HEK293T (cell line): ENCODE data around the gene BACH2.

Source experiments
- ELF4 ChIP-seq: fragments of 450-650 bp; IDR thresholded peaks from 2 replicates; pipeline ENCODE4 v1.6.1; 2017; ENCODE audit warnings: antibody characterized with exemption
- FOXK2 ChIP-seq: fragments of 450-650 bp; IDR thresholded peaks from 2 replicates; pipeline ENCODE4 v1.6.1; 2016; ENCODE audit warnings: mild to moderate bottlenecking
- FOXM1 ChIP-seq: fragments of 450-650 bp; IDR thresholded peaks from 2 replicates; pipeline ENCODE4 v1.6.1; 2017; ENCODE audit warnings: mild to moderate bottlenecking, borderline replicate concordance
- SP1 ChIP-seq: fragments of 450-650 bp; IDR thresholded peaks from 2 replicates; pipeline ENCODE4 v1.6.1; 2017
- TF ChIP-seq, protein P1 (sequence below): fragments of 450-650 bp; IDR thresholded peaks from 2 replicates; pipeline ENCODE4 v1.6.1; 2016

GRCh38 chr6:90261801-90262200 lies 34.8 kb downstream of the BACH2 start:
- TF ChIP-seq, protein P1, sequence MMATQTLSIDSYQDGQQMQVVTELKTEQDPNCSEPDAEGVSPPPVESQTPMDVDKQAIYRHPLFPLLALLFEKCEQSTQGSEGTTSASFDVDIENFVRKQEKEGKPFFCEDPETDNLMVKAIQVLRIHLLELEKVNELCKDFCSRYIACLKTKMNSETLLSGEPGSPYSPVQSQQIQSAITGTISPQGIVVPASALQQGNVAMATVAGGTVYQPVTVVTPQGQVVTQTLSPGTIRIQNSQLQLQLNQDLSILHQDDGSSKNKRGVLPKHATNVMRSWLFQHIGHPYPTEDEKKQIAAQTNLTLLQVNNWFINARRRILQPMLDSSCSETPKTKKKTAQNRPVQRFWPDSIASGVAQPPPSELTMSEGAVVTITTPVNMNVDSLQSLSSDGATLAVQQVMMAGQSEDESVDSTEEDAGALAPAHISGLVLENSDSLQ, result no peak
- TF ChIP-seq FOXK2, result no peak
- no peak for TF ChIP-seq ELF4
- TF ChIP-seq SP1, result no peak
- no peak for TF ChIP-seq FOXM1
